AG09309 (cell line): ENCODE data around the gene ENDOU.

Experiments used
- DNase-seq: peaks from one replicate; pipeline ENCODE4 v3.0.0-alpha.2; 2010; ENCODE audit warnings: low read depth
- H3K4me3 ChIP-seq: 2 replicates; pipeline ENCODE4 v1.5.1; 2011; ENCODE audit warnings: mild to moderate bottlenecking, low read depth, low read length, moderate library complexity; ENCODE audit not compliant: control insufficient read depth
- TF ChIP-seq, protein P1 (sequence below): IDR thresholded peaks from 2 replicates; pipeline ENCODE4 v1.5.1; 2011; ENCODE audit warnings: mild to moderate bottlenecking, low read depth, low read length, inconsistent platforms; ENCODE audit not compliant: insufficient read depth, control insufficient read depth; ENCODE audit errors: missing control alignments

ENDOU gene, protein sequence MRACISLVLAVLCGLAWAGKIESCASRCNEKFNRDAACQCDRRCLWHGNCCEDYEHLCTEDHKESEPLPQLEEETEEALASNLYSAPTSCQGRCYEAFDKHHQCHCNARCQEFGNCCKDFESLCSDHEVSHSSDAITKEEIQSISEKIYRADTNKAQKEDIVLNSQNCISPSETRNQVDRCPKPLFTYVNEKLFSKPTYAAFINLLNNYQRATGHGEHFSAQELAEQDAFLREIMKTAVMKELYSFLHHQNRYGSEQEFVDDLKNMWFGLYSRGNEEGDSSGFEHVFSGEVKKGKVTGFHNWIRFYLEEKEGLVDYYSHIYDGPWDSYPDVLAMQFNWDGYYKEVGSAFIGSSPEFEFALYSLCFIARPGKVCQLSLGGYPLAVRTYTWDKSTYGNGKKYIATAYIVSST

GRCh38 chr12:47725091-47725772, at the start of gene ENDOU:
TSS of gene ENDOU (minus strand) at chr12:47725490. CDS start at chr12:47725413, 77 bp downstream.
- TF ChIP-seq, protein P1, sequence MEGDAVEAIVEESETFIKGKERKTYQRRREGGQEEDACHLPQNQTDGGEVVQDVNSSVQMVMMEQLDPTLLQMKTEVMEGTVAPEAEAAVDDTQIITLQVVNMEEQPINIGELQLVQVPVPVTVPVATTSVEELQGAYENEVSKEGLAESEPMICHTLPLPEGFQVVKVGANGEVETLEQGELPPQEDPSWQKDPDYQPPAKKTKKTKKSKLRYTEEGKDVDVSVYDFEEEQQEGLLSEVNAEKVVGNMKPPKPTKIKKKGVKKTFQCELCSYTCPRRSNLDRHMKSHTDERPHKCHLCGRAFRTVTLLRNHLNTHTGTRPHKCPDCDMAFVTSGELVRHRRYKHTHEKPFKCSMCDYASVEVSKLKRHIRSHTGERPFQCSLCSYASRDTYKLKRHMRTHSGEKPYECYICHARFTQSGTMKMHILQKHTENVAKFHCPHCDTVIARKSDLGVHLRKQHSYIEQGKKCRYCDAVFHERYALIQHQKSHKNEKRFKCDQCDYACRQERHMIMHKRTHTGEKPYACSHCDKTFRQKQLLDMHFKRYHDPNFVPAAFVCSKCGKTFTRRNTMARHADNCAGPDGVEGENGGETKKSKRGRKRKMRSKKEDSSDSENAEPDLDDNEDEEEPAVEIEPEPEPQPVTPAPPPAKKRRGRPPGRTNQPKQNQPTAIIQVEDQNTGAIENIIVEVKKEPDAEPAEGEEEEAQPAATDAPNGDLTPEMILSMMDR: no peak
- H3K4me3 ChIP-seq: no peak within 1 kb of the TSS
- no peak for DNase-seq

DNA sequence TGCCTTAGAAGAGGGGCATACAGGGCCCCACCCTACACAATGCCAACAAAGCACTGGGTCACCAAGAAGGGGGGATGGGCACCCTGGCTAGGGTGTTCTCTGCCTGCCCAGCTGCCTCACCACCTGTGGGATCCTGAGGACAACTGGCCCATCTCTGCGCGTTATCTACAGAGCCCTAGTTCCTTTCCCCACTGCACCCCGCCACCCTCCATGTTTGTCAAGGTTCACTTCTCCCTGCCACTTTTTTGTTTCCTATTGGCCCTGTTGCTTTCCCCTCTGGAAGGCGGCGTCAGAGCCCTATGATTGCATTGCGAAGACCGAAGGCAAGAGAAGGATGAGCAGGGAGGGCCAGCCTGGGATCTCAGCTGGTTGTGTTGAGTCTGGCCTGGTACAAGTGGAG, 49.4 kb upstream of the ENDOU start:
- H3K4me3 ChIP-seq: no peak overlapping the region
- TF ChIP-seq, protein P1: no peak

GRCh38 chr12:47773858-47774580, 48.7 kb upstream of the ENDOU start:
- TF ChIP-seq, protein P1: no peak
- DNase-seq: no peak
- peak overlapping the region; percentile 71 for H3K4me3 ChIP-seq

More for the DNA sequence above, 49.4 kb upstream of the ENDOU start:
- DNase-seq: no peak

DNA sequence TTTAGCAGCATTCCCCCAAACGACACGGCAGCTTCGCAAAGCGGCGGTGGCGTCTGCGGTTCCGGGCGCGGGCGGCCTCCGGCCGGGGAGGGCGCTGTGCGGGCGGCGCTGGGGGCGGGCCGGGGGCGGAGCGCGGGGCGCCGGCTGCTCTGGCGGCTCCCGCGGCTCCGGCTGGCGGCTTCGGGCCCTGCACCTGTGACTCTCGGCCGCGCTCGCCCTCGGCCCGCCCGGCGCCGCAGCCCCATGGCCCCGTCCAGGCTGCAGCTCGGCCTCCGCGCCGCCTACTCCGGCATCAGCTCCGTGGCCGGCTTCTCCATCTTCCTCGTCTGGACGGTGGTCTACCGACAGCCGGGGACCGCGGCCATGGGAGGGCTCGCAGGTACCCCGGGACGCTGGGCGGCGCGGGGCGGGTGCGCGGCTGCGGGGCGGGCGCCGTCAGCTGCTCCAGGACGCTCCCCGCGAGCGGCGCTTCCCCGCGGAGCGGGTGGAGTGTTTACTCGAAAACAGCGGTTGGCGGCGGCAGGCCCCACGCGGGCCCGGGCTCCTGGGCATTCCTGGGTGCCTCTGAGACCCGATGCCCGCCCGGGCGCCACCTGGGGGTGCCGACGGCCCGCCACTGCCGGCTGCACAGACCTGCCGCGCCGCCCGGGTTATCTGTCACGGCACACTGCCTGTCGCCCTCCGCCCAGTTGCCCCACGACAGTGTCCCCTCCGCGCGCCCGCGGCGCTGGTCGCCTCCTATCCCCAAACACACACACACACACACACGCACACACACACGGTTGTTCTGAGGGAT, 48.0 kb upstream of the ENDOU start, which contains the start of gene SLC48A1:
Gene SLC48A1 (plus strand): TSS at position 177 of the 796 bp plus-strand sequence. CDS start 67 bp downstream, at position 244.
- TF ChIP-seq, protein P1: peak; percentile 20
- H3K4me3 ChIP-seq: peak within 1 kb of the TSS; percentile 71
- no peak for DNase-seq

DNA sequence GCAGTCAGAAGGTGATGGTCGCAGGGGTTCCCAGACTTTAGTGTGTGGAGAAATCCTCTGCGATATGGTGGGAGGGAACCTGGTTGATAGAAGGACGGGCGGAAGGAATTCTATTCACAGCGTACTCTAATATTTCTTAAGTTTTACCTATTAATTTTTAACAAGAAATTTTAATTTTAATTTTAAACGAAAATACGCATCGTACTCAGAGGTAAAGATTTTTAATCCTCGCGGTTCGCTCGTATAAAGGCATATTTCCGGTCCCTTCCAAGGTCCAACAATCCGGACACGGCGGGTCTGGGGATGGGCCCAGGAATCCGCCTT, 47.4 kb upstream of the ENDOU start:
- peak overlapping the region; percentile 71 for H3K4me3 ChIP-seq
- TF ChIP-seq, protein P1: no peak
- DNase-seq: no peak
